Hepatocyte (in vitro differentiated cells): ENCODE measurements around the gene WNT4.

ENCODE experiments used
- EZH2phosphoT487 ChIP-seq: fragments of 200-600 bp; sonication (generic); IDR thresholded peaks from one replicate; pipeline ENCODE4 v1.6.1; 2018; ENCODE audit warnings: antibody characterized with exemption, mild to moderate bottlenecking, low read depth, moderate library complexity; ENCODE audit not compliant: unreplicated experiment, severe bottlenecking
- TF ChIP-seq, protein P1 (sequence below): fragments of 200-600 bp; sonication (generic); IDR thresholded peaks from 2 replicates; pipeline ENCODE4 v1.5.1; 2016; ENCODE audit warnings: antibody characterized with exemption, mild to moderate bottlenecking; ENCODE audit not compliant: poor library complexity

DNA sequence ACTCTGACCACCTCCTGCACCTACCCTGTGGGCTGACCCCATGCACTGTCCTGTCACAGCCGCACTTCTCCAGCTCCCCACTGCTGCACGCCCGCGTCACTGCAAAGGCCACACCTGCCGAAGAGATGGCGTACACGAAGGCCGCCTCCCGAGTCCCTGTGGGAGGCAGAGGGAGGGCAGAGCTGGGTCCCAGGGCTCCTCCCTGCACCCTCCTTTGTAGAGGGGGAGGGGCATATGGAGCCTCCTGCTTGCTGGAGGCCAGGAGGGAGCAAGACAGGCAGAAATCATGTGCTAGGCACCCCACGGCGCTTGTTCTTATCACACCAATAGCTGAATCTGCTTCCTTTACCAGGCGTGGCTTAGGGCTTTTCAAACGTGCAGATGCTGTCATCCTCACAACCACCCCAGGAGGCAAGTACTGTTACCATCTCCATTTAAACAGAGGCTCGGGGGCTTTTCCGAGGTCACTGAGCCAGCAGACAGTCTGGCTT is 21.4 kb downstream of the WNT4 start:
- TF ChIP-seq, protein P1, sequence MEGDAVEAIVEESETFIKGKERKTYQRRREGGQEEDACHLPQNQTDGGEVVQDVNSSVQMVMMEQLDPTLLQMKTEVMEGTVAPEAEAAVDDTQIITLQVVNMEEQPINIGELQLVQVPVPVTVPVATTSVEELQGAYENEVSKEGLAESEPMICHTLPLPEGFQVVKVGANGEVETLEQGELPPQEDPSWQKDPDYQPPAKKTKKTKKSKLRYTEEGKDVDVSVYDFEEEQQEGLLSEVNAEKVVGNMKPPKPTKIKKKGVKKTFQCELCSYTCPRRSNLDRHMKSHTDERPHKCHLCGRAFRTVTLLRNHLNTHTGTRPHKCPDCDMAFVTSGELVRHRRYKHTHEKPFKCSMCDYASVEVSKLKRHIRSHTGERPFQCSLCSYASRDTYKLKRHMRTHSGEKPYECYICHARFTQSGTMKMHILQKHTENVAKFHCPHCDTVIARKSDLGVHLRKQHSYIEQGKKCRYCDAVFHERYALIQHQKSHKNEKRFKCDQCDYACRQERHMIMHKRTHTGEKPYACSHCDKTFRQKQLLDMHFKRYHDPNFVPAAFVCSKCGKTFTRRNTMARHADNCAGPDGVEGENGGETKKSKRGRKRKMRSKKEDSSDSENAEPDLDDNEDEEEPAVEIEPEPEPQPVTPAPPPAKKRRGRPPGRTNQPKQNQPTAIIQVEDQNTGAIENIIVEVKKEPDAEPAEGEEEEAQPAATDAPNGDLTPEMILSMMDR, result no peak
- no peak for TF ChIP-seq EZH2phosphoT487
